Measurements from ENCODE around the gene PTPRR.

PTPRR gene

DNA sequence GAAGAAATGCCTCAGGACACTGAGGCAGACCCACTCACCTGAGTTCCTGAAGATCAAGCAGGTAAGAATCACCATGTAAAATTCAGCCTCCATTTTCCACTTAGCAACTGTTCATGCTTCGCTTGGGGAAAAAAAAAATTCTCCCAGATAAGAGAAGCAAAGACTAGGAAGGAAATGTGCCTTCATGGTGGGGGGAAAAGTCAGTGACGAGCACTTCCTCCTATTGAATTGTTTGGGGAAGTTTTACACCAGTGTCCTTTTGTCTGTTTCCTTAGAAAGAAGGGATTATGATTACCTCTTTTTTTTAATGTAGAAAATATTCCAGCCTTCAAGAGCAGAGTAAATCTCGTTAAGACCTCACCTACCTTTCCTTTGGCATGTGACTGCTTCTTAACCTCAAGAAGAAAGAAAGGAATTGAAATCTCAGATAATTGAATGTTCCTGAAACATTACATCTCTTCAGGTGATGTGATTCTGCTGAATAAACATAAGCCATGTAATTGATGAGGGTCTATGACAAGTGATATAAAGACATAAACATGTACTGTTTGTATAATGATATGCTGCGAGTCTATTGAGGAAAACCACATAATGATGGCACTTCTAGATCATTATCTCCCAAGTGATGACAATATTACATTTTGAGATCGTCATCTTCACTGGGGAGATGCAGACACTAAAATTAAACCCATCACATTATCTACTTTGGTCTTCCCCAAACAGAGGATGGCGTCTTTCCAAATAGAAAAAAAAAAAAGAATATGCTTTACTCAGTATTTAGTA, 283.0 kb downstream of the PTPRR start, which contains the start of gene PTPRB:
Gene PTPRB, minus strand, starts transcription at position 127 of the 783 bp plus-strand sequence. Its CDS starts 34 bp downstream, at position 93.
- no peak for DNase-seq

DNA sequence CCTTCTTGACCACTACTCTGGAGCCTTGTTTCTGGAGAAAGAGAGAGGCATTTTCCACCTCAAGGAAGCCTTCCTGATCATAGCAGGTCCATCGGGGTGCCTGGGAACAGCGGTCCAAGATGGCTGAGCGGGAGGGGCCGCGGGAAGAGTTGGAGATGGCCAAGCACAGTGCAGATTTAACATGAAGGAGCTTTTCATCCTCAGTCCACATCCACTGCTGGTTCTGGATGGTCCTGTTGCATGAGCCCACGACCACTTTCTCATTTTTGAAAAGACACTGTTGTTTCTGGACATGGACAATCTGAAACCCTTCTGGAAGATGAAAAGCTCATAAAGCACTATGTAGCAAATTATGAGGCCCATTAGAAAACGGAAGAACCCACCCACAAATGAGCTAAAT, 284.8 kb downstream of the PTPRR start:
- no peak for DNase-seq

DNA sequence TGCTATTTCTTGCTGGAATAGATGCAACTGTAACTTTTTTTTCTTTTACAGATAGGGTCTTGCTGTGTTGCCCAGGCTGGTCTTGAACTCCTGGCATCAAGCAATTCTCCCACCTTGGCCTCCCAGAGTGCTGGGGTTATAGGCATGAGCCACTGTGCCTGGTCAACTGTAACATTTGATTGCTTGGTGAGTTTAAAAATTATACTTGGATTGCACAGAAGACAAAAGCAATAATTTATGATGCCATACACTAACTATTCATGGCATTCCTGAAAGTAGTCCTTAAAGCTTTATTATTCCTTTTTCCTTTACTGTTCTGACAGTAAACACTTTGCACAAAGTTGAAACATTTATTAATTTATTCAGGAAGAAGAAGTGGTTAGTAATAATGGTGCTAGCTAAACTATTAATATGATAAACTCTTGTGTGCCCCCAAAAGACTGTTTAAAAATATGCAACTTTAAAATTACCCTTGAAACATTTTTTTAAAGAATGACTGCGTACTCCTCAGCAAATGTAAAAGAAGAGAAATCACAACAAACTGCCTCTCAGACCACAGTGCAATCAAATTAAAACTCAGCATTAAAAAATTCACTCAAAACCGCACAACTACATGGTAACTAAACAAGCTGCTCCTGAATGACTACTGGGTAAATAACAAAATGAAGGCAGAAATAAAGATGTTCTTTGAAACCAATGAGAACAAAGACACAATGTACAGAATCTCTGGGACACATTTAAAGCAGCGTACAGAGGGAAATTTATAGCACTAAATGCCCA, 291.6 kb downstream of the PTPRR start:
- no peak for DNase-seq

DNA sequence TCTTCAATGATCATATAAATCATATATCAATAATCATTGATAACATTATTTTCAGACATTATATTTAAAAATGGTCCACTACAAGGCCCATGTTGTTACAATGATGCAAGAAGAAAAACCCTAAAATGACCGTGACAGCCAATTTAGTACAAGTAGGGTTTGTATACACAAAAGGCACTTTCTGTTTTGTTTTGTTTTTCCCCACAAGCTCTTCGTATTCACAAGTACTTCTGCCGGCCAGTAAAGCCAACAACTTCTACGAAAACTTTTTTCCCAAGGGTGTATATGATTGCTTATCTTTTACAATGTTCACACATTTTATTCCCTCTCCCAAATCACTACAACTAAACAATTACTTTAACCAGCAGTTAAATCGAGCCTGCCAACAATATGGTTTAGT, 292.9 kb downstream of the PTPRR start:
- DNase-seq, result no peak

DNA sequence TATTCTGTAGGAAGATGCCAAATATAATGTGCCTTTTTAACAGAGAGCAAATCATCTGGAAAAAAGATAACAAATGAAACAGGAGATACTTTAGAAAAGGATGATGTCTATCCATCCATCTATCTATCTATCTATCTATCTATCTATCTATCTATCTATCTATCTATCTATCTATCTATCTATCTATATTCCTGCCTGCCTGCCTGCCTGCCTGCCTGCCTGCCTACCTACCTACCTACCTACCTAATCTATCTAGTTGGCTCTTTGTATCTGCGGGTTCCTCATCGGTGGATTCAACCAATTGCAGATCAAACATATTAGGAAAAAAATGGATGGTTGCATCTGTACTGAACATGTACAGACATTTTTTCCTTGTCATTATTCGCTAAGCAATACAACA, 294.4 kb downstream of the PTPRR start:
- DNase-seq, result no peak

DNA sequence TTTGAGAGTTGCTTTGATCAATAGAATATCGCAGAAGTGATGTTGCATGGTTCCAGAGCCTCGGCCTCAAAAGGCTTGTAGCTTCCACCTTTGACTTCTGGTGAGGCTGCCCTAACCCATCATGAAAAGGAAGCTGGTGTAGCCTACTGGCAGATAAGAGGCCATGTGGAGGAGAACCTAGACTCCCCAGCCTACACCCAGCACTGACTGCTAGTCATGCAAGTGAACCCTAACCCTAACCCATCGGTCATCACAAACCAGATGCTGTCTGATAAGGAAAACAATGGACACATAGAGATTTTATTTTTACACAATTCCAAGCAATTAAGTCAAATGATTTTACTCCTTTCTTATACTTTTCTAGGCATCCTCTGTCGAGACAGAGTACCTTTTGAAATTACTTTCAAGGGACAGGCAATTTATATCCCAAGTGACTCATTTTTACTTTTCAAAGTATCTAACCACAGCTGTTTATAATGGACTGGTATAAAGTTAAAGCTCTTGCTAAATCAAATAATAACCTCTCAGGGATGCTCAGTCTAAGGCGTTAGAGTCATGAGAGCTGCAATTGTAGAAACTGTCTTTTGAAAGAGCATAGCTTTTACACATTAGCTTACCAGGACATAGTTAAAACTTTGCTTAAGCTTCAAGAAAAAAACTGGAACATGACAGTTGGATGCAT, 300.9 kb downstream of the PTPRR start:
- no peak for DNase-seq

DNA sequence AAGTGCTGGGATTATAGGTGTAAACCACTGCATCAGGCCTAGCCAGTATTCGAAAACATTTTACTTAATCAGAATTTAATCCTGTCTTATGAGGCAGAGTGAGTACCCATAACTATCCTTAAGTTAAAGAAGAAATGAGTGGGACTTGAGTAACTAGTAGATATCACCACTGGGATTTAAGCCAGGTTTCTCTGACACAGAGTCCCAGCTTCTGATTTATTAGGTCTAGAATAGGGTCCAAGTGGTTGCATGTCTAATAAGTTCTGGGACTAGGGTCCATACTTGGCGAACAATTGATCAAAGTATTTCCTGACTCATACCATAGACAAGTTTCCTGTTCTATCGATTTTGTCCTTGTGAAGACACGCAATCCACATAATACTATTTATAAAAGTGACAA, 302.2 kb downstream of the PTPRR start:
- no peak for DNase-seq

DNA sequence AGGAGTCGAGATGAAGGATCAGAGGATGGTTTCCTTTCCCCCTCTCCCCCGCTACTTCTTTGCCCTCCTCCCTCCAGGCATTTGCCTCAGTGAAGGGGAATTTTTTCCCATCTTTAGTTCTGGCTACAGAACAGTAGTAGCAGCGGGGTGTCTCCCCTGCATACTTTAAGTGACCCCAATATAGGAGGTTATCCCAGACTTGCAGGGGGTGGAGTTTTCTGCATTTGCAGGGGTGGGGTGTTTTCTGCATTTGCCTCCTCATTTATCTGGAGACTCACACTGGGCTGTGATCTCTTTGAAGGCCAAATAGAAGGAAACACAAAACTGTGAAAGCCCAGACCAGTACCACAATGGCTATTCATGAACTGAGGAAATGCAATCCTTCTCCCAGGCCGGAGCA, 303.1 kb downstream of the PTPRR start:
- no peak for DNase-seq

DNA sequence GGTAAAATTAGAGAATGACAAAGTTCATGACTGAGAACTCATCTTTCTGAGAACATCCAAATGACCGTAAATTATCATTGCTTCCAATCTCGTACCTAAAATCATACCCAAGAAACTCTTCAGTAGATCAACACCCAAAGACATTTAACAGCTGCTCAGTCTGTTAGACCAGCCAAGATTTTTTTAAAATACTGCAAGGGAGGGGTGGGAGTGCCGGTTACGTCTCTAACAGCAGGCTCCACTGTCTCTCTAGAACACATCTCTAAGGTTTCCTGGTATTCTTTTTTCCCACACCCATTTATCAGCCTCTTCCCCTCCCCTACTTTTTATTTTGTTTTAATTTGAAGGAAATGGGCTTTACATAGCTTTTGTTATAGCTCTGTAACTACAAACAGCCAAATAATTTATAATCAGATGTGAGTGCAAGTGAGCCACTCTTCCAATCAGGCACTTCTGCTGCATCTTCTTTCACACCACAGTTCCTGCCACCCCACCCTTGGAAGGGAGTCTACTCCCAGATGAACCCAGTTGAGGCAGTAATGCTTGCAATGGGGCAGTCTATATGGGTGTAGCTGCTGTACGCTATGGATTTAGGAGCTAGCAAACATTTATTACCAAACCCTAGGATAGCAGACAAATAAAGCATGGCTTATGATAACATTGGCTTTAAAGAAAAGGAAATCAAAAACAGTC, 305.2 kb downstream of the PTPRR start:
- no peak for DNase-seq

DNA sequence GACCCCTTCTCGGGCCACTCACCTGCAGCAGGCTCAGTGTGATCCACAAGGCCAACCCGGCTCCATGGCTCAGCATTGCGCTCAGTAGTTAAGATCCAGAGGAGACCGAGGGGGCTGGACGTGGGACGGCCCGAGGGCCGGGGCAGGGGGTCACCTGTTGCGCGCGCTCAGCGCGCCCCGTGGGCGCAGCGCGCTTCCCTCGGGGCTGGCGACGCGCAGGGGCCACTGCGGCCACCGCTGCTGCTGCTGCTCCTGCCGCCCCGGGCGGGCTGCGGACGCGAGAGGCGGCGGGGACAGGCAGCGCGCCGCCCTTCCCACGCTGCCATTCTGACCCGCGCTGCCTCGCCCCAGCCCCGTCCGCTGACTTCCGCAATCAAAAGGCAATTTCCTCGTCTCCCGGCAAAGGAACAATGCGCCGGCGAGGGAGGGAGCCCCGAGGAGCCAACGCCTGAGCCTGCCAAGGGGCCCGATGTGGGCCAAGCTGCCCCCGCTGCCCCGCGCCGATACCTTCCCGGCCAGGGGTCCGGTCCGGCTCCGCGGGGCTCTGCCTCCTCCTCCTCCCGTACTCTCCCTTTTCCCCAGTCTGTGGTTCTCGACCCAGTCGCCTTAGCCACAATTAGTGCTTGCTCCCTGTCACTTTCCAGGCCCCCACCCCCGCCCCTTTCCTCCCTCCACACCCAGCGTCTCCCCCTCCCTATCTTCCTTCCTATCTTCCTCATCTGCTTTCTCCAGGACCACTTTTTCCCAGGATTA, 310.6 kb downstream of the PTPRR start:
- no peak for DNase-seq

DNA sequence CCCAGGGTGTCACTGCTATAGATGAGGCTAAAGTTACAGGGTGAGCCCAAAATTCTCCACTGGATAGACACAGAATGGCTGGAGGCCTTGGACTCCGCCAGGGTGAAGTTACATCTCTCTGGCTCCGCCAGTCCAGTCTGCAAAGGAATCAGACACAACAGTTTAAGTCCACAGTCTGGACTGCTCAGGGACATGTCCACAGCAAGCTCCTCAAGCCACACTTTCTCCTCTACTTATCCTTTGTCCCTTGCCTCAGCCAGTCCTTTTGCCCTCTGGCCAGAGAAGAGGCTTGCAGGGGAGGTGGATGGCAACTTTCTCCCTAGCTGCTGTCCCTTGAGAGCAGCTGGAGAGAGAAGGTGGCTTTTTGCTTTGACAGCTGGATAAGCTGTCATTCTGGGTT, 311.3 kb downstream of the PTPRR start:
- DNase-seq, result no peak

DNA sequence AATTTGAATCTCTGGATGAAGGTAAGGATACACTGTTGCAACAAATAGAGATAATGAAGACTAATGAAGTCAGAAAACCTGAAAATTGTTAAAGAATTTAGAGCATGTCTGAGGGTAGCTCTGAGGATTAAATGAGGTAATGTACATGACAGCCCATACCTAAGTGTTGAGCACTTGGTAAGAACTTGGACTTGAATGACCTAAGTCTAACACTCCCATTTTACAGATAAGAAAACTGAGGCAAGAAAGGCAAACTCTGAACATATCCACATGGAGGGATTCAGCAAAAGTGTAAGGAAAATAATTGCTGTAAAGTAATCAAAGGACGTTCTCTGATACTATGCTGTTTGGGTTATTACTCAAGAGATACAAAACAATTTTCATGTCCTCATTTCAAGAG, 312.4 kb downstream of the PTPRR start:
- no peak for DNase-seq

DNA sequence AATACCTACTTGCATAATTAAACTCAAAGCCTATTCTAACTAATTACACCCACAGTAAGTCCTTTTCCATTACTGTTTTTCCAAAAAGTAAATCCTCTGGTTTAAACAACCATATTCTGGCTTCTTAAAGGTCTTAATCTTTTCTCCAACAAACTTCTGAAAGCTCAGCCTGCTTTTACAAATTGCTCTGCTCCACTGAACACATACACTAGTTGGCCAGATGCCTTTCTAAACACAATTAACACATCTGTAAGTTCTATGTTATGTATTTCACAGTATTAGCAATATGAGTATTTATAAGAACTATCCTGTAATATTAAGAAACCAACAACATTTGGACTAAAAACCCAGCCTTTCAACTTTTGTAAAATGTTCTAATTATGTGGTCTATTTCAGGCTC, 313.4 kb downstream of the PTPRR start:
- no peak for DNase-seq

DNA sequence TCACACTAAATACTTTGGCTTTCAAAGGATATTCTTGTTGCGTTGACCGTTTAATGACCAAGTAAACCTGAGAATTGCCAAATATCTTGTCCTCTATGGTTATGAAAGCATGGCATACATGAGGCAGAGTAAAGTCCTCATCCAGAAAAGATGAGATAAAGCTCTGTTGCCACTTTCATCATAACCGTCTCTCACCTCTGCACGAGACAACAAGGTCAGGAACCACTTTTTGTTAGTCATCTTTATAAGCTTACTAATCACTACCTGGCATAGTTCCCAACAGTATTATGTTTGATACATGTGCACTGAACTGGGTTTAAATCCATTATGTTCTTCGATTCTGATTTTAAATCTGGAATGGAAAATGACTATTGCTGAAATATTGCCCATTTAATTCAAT, 314.6 kb downstream of the PTPRR start:
- DNase-seq, result no peak

DNA sequence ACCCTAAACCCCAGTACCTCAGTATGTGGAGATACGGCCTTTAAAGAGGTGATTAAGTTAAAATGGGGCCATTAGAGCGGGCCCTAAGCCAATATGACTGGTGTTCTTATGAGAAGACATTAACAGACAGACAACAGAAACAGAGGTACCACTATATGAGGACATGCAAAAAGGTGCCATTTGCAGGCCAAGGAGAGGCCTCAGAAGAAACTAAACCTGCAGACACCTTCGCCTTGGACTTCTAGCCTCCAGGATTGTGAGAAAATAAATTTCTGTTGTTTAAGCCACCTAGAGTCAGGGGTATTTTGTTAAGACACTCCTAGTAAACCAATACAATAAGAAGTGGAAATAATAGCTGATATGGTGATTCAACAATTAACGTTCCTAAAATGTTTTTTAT, 315.9 kb downstream of the PTPRR start:
- DNase-seq, result no peak

DNA sequence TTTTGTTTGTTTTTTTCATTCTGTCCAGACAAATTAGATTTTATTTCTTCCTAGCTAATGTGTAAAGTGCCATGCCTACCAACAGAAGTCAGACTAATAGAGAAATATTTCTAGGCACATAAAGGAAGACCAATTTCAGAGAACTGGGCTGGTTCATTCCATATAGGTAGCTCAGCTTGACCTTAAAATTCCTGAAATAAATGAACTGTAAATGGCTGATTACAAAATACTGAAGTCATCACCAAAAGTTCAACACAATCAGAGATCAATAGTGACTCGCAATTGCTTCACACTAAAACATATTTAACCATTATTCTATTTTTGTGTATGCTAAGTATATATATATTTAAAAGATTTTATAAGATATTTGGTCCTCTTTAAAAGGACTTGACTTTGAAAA, 317.5 kb downstream of the PTPRR start:
- DNase-seq, result no peak

DNA sequence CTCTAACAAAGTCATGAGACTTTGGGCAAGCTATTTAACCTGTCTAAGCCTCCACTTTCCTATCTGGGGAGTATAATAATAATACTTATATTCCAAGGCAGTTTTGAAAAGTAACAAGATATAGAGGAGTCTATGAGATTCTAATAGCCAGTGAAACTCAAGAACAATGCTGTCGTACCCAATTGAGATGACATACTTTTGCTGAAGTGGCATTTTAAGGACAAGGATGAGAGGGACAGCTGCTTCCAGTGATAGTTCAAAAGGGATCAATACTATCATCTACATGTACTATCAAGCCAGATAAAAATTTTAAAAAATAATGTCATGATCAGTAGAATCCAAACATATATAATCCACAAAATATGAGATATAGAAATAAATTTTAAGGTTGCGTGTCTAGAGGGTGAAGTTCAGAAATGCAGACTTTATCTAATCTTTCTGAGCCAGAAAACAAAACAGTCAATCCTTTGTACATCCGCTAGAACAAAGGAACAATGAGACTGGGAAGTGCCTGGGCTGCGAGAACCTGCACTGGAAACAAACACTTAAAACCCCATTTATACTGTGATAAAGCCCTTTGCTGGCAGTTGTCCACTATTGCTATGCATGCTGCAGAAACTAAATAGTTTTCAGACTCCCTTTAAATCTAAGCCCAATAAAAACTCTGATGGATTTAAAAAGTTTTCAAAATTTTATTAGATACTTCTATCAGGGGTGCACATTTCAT, 321.9 kb downstream of the PTPRR start:
- no peak for DNase-seq

DNA sequence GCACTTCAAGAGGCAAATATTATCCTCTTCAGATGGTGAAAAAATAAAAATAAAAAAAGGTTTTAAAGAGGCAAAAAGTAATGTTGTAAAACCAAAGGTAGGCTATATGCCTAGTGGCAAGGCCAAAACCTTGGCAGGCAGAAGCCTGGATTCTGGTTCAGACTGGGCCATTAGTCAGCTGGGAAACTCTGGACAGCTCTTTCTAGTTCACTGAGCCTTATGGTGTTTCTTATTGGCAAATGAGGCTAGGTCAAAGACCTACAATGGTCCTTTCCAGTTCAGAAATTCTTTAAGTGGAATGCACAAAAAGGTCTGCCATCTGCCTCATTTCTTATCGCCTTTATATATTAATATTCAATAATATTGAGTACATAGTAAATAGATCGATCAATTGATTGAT, 327.9 kb downstream of the PTPRR start:
- DNase-seq, result no peak

DNA sequence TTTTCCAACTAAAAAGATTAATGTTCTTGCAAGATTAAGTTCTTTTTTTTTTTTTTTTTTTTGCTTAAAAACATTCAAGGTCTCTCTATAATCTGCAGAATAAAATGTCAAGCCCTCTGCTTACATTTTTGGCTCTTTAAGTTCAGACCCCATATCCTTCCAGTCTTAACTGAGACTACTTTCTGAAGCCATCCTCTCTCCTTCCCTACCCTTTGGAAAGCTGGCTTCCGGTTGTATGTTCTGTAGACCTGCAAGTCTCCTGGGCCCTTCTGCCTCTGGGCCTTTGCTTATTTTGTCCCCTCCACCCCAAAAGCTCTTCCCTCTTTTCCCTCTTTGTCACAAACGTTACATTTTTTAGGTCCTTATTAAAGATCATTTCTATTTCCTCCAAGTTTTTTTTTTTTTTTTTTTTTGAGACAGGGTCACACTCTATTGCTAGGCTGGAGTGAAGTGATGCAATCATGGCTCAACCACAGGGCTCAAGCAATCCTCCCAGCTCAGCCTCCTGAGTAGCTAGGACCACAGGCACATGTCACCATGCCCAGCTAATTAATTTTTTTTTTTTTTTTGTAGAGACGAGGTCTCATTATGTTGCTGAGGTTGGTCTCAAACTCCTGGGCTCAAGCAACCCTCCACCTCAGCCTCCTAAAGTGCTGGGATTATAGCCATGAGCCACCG, 329.9 kb downstream of the PTPRR start:
- no peak for DNase-seq

DNA sequence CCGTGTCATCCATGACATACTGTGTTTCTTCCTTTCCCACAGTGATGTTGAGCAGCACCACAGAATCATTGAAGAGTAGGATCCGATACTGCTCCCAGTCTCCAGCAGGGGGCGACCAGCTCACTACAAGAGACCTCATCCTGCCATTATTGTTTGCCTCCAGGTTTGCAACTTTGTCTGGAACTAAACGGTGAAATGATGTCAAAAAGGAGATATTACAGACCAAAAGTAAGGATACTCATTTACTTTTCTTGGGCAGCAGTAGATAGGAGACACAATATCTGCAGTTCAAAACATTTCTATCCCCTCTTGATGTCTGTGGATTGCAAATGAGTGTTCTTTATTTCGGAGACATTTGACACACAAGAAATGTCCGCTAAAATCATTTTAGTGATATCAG, 330.5 kb downstream of the PTPRR start:
- no peak for DNase-seq

Data from NCI-H524 treated with DMSO at 0.1 percent for 48 hours (cell line).